Ecto neural progenitor cell (in vitro differentiated cells): ENCODE measurements around the gene PTPRJ.
A peak's percentile ranks its signal among the peaks of the same experiment; 100 is the strongest.

Source experiments
- DNase-seq: peaks from one replicate; pipeline ENCODE4 v3.0.0-alpha.2; 2018; ENCODE audit warnings: low spot score

PTPRJ gene

DNA sequence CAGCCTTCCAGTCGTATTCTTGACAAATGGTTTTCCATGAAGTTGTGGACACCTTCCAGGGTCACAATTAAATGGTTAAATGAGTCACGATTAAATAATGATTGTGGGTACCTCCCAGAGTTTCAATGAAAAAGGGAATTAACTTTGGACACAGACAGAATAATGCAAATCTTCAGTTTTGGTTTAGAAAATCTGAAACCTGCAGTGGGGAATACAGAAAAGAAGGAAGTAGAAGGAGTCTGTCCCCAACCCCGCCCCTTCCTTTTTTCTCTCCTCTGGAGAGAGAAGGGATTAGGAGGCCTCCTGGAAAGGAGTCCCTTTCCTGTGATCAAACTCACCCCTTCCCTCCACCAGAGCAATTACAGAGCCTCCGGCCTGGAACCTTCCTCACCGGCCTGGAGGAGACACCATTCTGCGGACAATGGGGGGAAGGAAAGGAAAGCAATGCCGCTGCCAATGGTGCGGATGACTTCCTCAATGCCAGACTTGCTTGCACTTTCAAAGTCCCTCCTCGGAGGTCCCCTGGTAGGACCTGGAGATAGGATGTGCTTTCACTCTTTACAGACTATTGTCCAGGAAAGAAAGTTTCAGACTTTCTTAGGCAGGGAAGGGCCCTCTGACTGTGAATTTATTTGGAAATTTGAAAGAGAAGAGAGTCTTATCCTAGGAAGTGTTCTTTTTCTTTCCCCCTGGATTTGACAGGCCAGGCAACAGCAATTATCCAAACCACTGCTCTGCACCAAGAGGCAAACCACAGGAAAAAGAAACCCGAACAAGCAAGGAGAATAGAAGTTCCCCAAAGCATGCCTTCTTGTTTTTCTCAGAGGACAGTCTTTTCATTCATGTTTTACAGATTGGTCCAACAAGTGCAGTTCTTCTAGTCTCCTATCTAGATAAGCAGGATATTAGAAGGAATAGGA, 86.8 kb downstream of the PTPRJ start:
- no peak for DNase-seq

DNA sequence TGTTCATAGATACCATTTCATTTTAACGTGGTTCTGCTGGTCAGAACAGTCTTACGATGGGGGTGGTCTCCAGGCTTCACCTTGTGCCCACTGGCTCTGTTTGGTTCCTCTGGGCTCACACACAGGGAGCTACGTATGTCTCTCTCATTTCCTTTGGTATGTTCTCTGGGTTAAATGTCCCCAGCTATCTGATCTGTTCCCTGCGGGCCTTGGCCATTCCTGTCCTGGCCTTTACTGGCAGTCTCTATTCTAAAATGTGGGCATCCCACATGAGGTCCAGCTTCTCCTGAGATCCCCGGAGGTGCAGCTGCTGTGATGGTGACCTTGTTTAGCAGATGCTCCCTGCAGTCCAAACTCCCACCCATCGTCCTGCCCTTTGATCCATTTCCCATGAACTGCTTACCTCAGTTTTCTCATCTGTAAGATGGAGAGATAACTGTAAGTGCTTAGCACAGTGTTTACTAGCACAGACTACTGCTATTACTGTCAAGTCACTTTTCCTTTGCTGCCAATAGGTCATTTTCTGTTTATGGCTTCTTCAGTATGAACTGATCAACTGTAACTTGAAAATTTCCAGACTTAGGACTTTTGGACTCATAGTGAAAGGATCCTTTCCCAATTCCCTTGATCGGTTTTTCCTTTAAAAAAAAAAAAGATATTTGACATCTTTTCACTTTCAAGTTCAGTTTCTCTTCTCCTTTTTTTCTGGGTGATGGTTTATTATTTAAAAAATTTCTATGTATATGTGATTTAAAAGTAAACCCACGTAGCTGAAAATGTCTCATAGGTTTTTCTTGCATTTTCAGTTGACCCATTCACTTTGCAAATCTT, 92.9 kb downstream of the PTPRJ start:
- DNase-seq = no peak

DNA sequence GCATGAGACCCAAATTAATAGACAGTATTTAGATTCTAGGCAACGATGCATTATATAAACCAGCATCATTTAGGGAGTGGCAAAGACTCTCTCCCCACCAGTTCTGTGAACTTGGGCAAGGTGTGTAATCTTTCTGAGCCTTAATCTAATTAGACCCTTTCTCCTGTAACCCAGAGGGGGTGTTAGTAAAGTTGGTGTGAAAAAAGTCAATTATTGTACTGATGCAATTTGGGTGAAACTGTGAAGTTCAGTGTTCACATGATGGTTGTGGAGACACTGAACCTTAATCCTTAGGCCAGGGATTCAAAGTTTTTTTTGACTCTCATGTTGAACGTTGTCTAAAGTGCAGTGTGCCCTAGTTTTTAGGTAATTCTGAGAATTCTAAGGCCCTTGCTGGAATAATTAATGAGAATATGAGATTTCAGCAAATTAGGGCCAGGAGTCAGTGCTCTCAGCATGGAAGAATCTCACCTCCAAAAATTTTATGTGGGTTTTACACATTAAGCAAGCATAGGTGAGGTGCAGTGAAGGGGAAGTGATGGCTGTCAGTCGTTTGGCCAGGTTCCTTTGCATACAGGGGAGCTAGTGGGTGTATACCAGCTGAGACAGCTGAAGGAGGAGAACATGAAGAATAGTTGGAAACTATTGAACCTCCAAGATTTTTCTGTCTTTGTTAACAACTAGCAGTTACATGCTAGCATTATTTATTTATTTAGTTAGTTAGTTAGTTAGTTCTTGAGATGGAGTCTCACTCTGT, 94.2 kb downstream of the PTPRJ start:
- no peak for DNase-seq

DNA sequence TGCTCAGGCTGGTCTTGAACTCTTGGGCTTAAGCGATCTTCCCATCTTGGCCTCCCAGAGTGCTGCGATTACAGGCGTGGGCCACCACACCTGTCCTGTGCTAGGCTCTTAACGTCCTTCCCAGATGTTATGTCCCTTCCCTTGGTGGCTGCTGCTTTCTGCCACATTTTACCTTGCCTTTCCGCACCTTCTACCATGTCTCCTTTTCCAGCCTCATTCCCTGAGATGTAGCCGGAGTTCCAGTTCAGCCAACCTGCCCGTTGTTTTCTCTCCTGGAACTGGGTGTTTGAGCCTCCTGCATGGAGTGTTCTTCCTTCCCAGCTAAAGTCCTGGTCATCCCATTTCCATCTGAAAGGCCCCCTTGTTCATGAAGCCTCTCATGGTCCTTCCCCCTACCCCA, 95.3 kb downstream of the PTPRJ start:
- no peak for DNase-seq

DNA sequence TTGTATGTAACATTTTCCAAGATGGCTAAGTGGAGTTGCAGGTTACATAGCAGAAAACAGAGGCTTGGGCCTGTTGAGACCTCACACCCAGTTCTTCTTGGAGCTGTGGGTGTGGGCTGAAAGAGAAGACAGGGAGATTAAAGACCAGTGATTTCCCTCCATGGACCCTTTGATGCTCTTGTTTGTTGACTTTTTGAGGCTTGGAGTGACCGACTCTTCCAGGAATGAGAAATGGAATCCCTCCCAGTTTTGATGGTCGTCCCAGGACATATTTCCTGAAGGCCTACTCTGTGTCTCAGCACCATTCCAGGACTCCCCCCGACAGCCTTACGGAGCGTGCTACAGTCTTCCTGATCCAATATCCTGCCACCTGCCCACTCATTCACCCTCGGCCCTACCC, 96.9 kb downstream of the PTPRJ start:
- no peak for DNase-seq

DNA sequence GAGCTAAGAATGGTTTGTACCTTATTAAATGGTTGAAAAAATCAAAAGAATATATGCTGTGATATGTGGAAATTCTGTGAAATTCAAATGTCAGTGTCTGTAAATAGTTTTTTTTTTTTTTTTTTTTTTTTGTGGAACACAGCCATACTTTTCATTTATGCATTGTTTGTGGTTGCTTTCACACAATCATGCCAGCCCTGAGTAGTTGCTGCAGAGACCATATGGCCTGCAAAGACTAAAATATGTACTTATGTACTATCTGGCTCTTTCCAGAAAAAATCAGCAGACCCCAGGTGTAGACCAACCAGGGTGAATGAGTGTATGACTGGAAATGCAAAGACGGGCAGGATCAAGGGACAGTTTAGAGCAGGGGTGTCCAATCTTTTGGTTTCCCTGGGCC, 98.3 kb downstream of the PTPRJ start:
- DNase-seq = no peak

DNA sequence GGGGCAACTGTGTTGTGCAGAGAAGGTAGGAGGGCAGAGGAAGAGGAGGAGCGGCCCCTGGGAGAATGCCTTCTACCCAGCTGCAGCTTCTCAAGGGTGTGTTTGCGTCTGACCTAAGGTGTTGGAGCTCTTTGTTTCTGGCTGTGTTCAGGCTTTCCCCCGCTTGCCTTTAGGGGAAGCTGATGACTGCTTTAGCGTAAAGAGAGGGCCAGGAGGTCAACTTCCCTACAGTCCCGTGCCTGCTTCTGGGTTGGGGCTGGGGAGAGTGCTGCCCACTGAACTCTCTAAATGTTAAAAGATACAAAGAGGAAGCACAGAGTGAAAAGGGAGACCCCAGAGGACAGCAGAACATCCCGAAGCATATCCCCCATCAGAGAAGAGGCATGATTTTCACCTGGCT, 99.2 kb downstream of the PTPRJ start:
- no peak for DNase-seq

DNA sequence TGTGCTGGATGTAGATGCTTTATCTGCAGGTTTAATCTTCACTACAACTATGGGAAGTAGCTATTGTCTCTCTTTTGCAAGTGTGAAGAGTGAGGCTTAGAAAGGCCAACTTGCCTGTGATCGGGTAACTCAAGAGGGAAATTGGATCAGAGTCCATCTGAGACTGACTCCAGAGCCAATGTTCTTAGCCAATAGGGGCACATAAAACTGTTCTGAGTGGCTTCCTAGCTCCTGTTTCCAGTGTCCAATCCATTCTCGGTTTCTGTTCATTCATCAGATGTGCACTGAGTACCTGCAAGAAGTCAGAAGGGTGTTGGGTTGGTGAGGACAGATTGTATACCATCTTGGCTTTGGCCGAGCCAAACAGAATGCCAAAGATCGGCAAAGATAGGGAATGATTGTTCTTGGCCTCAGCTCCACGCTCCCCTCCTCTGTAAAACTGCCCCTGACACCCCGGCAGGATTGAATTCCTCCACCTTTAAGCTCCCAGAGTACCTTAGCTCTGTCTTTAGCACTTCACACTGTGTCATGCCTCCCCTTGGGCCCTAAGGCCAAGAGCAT, 100.0 kb downstream of the PTPRJ start:
- no peak for DNase-seq

DNA sequence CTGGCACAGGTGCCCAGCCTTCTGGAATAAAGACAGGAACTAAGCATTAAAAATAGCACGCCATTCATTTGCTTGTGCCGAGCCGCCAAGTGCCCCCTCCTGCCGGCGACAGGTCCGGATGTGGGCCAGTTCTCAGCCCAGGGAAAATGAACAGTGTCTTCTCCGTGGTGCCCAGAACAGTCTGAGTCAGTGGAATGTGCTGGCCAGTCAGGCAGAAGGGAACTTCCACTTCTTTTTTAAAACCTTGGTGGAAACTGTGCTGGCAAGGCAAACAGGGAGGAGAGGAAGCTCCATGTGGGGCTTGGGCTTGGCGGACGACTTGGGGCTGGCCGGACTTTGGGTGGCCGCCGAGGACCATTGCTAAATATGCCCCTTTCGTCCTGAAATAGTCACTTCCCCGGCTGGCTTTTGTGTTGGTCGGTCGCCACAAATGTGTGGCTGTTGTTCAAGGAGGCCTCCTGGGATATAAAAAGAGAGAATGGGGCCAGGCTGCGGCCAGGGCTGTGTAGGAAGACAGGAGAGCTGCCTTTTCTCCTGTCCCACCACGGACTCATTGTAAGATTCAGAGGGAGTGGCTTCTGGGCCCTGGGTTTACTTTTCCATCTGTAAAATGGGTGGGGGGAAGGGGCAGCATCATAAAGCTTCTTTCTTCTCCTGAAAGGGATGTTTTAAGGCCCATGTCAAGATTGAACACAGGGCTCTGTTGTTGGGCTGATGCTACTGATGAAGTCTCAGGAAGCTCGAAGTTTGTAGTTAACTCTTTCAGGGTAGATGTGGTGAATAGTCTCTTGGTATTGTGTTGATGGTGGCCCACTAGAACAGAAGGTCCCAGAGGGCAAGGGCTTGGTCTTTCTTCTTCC, 101.0 kb downstream of the PTPRJ start:
- DNase-seq = no peak

DNA sequence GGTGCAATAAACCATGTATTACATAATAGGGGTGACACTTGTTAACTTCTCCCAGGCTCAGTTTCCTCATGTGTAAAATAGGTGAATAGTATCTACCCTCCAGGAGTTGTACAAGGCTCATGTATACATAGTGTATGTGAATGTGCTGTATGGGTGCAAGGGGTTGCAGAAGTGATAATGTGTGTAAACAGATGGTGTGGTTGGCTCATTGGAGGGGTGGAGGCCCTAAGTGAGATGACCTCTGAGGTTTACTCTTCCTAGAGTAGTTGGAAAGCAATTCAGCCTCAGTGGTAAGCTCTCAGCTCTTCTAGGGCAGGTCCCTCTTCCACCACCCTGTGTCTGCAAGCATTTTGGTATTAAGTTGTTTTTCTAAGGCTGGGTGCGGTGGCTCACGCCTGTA, 102.4 kb downstream of the PTPRJ start:
- no peak for DNase-seq

DNA sequence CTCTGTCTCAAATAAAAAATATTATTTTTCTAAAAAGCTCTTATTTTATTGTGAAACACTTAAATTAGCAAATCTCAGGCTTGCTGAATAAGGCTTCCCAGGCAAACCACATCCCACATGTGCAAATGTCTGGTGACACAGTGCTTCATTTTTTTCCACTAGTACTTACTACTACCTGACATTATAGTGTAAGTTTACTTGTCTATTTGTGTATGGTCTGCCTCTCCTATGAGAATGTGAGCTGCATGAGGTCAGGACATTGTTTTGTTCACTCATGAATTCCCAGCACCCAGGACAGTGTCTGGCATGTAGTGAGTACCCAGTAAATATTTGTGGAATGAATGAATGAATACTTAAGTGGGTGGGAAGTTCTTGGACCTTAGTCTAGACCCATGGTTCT, 103.1 kb downstream of the PTPRJ start:
- DNase-seq = no peak

DNA sequence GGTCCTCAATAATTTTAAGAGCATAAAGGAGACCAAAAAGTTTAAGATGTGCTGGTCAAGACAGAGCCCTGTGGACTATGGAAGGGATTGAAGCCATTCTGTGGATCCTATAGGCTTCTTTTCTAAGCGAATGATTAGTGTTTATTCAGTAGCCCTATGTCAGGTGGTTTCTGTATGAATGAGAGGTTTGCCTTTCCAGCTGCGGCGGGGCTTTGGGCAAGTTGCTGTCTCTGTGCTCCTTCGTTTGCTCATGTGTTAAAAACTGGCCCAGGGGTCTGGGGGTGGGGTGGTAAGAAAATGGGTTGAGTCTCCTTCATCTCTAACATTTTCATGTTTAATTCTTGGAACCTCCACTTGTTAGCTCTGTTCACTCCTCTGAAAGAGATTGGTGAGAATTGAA, 105.3 kb downstream of the PTPRJ start:
- DNase-seq = no peak

DNA sequence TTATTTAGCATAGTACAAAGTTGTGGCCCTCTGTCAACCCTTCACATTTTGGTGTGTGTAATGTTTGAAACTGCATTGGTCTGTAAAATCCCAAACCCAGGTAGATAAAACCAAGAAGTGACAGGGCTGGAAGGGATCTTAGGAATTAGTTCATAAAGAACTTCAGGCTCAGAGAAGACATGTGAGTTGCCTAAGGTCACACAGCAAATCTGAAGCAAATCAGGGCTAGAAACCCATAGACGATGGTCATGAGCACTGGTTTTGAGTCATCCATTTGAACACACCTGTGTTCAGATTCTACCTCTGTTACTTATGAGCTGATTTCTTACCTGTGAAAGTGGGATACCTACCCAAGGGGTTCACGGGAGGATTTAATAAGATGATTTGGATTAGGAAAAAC, 107.1 kb downstream of the PTPRJ start:
- DNase-seq = no peak

DNA sequence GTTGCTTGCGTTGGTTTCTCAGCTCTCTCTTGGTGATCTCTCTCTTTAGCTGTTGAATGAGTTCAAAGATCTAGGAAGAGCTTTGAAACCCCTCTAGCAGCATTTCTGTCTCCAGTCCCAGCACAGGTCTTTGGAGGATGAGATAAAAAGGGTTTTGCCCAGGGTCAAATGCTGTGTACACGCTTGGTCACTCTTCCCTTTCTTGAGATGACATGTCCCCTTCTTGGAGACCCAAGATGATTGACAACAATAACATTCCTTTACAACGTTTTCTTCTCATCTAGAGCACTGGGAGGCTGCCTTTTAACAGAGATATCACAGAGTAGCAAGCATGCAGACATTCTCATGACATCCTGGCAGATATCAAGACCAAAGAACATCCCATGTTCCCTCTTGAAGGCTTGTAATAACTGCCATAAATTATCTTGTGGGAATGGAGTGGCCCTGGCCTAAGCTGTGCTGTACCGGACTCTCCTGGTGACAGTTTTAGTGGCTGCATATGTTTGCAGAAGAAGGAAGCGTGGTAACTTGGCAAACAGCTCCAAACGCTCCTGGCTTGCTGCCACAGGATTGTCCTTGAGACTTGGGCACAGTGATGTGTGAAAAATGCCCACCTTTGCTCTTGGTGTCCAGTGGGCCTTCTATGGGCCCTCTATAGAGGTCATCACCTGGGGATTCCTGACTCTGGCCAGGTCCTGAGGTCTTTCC, 107.8 kb downstream of the PTPRJ start:
- no peak for DNase-seq

DNA sequence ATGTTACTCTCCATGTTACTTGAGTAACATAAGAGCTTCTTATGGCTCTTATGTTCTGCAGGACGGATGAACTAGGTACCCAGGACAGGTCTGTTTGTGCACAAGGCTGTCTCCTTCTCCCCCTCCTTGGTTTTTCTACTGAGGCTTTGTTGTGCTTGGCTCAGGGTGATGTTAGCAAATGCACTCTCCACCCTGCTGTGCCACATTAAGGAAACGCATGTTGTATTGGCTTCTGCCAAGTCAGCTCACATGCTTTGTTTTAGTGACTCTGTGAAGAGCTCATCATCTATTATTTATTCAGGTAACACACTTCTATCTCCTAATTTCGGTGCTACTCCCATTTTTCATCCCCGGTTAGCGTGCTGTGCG, 108.3 kb downstream of the PTPRJ start:
- no peak for DNase-seq

DNA sequence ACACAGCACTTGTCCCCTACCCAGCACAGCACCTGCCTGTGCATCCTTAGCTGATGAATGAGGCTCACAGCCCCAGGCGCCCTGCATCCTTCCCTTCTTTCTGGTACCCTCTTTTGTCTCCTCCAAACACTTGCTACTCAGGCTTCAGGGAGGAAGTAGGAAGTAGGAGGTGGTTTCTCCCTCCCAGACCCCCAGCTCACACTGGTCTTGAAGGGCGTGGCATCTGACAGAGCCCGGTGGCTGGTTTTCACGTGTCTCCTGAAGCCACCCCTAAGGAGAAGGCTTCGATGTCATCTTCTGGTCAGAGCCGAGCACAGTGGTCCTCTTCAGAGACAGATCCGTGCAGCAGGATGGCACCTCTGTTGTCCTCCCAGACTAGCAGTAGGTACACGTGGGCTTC, 109.8 kb downstream of the PTPRJ start:
- no peak for DNase-seq

DNA sequence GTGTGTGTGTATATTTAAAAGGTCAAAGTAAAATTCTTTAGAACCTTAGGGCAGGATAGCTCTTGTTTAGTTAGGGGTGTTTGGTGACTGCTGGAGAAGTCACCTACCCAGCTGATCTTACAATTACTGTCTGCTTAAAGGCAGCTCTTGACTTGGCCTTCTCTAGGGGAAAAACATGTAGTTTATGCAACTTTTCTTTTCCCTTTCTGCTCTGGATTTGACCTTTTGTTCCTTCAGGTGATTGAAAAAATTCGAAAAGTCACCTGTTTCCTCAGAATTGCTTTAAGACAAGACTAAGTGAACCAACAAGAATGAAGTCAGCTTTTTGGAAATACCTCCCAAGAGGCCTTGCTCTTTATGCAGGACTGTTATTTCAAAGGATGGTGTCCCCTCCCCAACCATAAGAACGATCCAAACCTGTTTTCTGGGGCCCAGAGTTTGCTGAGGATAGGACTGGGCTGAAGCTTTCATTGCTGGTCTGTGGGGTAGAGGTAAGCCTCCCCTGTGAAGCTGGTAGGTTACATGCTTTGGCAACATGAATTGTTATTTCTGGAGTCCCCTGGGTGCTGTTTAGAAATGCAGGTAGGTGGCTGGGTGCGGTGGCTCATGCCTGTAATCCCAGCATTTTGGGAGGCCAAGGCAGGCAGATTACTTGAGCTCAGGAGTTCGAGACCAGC, 111.2 kb downstream of the PTPRJ start:
- peak; percentile 21 for DNase-seq

DNA sequence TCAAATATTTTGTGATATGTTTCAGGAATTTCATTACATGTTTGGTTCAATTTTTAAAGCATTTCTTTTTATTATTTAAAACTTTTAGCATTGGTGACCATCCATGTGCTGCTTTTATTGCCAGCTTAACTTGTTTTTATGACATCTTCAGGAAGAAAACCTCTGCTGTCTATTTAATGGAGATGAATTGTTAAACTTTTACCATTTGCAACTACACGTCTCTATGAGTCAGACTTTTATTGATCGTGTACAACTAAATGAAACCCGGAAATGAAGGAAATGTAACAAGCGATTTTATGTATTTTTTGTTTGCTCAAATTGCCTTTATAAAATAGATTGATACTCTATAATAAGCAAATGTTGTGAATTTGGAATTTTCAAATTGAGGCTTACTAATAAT, 113.0 kb downstream of the PTPRJ start:
- no peak for DNase-seq

DNA sequence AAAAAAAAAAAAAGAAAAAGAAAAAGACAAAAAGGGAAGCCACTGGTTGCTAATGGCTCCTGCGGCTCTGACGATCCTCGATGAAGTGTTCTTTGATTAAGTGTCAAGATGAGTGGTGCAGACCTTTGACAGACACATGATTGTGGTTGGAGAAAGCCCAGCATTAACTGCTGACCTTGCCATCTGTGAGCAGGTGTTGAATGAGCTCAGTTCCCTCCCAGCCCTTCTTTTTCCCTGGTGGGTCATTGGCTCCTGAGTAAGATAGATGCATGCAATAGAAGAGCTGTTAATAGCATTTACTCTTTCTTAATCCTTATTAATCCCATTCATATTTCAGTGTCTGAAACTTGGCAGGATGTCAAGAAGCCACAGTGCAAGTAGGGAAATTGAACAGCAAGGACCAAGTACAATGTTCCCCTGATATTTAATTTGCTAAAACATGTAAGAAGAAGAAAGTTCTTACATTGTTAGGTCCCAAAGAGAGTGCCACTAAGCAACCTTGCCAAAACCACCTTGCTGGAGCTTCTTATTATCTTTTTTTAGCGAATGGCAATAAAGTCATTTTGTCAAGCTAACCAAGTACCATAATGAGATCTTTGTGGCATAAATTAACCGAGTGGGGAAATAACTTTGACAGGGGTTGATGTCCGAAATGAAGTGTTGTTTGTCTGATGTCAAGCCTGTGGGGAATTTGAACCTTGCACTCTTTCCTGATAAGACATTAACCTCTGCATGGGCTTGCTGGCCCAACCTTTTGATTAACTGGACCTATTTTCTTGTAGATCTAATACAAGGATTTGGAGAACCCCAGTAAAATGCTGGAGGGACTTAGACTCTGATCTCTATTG, 113.7 kb downstream of the PTPRJ start:
- no peak for DNase-seq
